K562 (cell line): ENCODE results near the gene HAO2. TPM values are rescaled to one million over a fixed set of nuclear protein-coding genes. Genes with fewer than 3 reads are reported as not detected.

Source experiments
- ATAC-seq: fragments of 200-7000 bp; cut with Tn5 transposase; 3 replicates; pipeline ENCODE4 v1.9.1; 2020; ENCODE audit warnings: moderate library complexity
- BruUV-seq: library from RNA; stranded (reverse); fragments of 400-500 nt; replicated peaks from 2 replicates; lab custom pipeline; 2021; lab: Mats Ljungman, UMichigan
- CTCF ChIA-PET: fragments of 300-600 bp; formaldehyde crosslinking; extraction: SDS; loops from one replicate; lab custom pipeline; 2021; ENCODE audit warnings: low intra/inter-chr PET ratio; lab: Yijun Ruan, JAX
- POLR2A ChIA-PET: fragments of 300-600, 350-650 bp; sonication (Branson Sonifier 250); formaldehyde crosslinking; extraction: SDS; loops from one replicate; lab custom pipeline; 2021; ENCODE audit warnings: antibody characterized with exemption, inconsistent platforms; lab: Yijun Ruan, JAX
- DNase-seq, 4 experiments: peaks; one replicate each; pipeline versions ENCODE4 v3.0.0 to v3.0.0-alpha.2; 2011 to 2018; ENCODE audit warnings: low spot score in 3 of 4, mixed read lengths in 3 of 4; ENCODE audit errors: extremely low read depth in 1 of 4
- FAIRE-seq: peaks from 2 replicates; lab custom pipeline; 2011; peaks lifted over from hg19 to GRCh38; lab: Jason Lieb, UNC
- H2AFZ ChIP-seq: 2 replicates; pipeline ENCODE4 v1.6.0; 2011; ENCODE audit warnings: low read depth, low read length, control low read depth, inconsistent platforms
- H3K27ac ChIP-seq: fragments of 200-600 bp; 3 replicates; pipeline ENCODE4 v1.8.0; 2011; ENCODE audit warnings: low read depth, mild to moderate bottlenecking, control low read depth, inconsistent platforms, low read length, moderate library complexity, mixed read lengths; ENCODE audit errors: extremely low read depth
- H3K27me3 ChIP-seq, 2 experiments: fragments of 300-600 bp in 1 of 2; 2 replicates in 1 of 2; 3 replicates in 1 of 2; pipeline versions ENCODE4 v1.6.0 to v1.8.0; 2011; ENCODE audit warnings: inconsistent platforms in 2 of 2, low read length in 2 of 2, mild to moderate bottlenecking in 1 of 2, mixed read lengths in 1 of 2, moderate library complexity in 1 of 2; ENCODE audit not compliant: control insufficient read depth in 2 of 2, insufficient read depth in 2 of 2
- H3K36me3 ChIP-seq: fragments of 300-600 bp; 3 replicates; pipeline ENCODE4 v1.8.0; 2011; ENCODE audit warnings: mild to moderate bottlenecking, low read length, inconsistent platforms; ENCODE audit not compliant: control insufficient read depth, insufficient read depth
- H3K4me1 ChIP-seq, 2 experiments: fragments of 200-600 bp in 1 of 2; replicated peaks in 1 of 2; 2 replicates in 1 of 2; 3 replicates in 1 of 2; pipeline versions ENCODE4 v1.5.1 to v1.8.0; 2011; ENCODE audit warnings: inconsistent platforms in 2 of 2, low read length in 2 of 2, mild to moderate bottlenecking in 1 of 2, mixed read lengths in 1 of 2, moderate library complexity in 1 of 2; ENCODE audit not compliant: control insufficient read depth in 2 of 2, insufficient read depth in 2 of 2
- H3K4me2 ChIP-seq: 2 replicates; pipeline ENCODE4 v1.6.1; 2011; ENCODE audit warnings: low read length, control low read depth, inconsistent platforms, mixed read lengths; ENCODE audit not compliant: insufficient read depth
- H3K4me3 ChIP-seq: fragments of 200-600 bp; sonication (generic), shearing (Covaris generic); 2 replicates; pipeline ENCODE4 v1.5.1; 2016; ENCODE audit warnings: control low read depth, inconsistent platforms
- H3K79me2 ChIP-seq: fragments of 200-600 bp; 3 replicates; pipeline ENCODE4 v1.8.0; 2011; ENCODE audit warnings: low read length, inconsistent platforms; ENCODE audit not compliant: control insufficient read depth, insufficient read depth
- H3K9ac ChIP-seq, 2 experiments: 2 replicates each; pipeline versions ENCODE4 v1.6.0 to v1.6.1; 2011; ENCODE audit warnings: low read depth in 2 of 2, low read length in 2 of 2, control low read depth in 1 of 2, inconsistent platforms in 1 of 2, mild to moderate bottlenecking in 1 of 2, mixed read lengths in 1 of 2; ENCODE audit not compliant: insufficient read depth in 1 of 2
- H3K9me1 ChIP-seq: one replicate; pipeline ENCODE4 v1.6.0; 2011; ENCODE audit warnings: inconsistent platforms, mild to moderate bottlenecking, low read length, moderate library complexity; ENCODE audit not compliant: control insufficient read depth, insufficient read depth
- H3K9me3 ChIP-seq: replicated peaks from 2 replicates; pipeline ENCODE4 v1.5.1; 2011; ENCODE audit warnings: low read depth, low read length, inconsistent platforms; ENCODE audit not compliant: control insufficient read depth, insufficient read depth
- H4K20me1 ChIP-seq: replicated peaks from 2 replicates; pipeline ENCODE4 v1.6.1; 2011; ENCODE audit warnings: low read length, inconsistent platforms, mixed read lengths; ENCODE audit not compliant: control insufficient read depth, insufficient read depth
- GTF2E2 ChIP-seq: fragments of 200-800 bp; sonication (Bioruptor generic); IDR thresholded peaks from 2 replicates; pipeline ENCODE4 v1.6.1; 2016; ENCODE audit warnings: missing genetic modification characterization, missing compliant biosample characterization
- HNRNPL ChIP-seq: fragments of 200-400 bp; formaldehyde crosslinking; IDR thresholded peaks from 2 replicates; pipeline ENCODE4 v1.6.1; 2017; ENCODE audit warnings: low read depth, mild to moderate bottlenecking, low read length
- MEIS2 ChIP-seq: fragments of 450-650 bp; IDR thresholded peaks from 2 replicates; pipeline ENCODE4 v1.6.1; 2014; ENCODE audit warnings: mild to moderate bottlenecking; ENCODE audit not compliant: partially characterized antibody
- SAFB2 ChIP-seq: fragments of 200-400 bp; formaldehyde crosslinking; IDR thresholded peaks from 2 replicates; pipeline ENCODE4 v1.6.1; 2018; ENCODE audit warnings: borderline replicate concordance, low read length, low read depth, moderate library complexity; ENCODE audit not compliant: severe bottlenecking
- SMARCA4 ChIP-seq: fragments of 450-650 bp; IDR thresholded peaks from 2 replicates; pipeline ENCODE4 v1.6.1; 2016
- SRSF9 ChIP-seq: fragments of 200-400 bp; formaldehyde crosslinking; IDR thresholded peaks from 2 replicates; pipeline ENCODE4 v1.6.1; 2017; ENCODE audit warnings: low read depth, low read length, borderline replicate concordance
- ZBTB49 ChIP-seq: sonication (generic); formaldehyde crosslinking; IDR thresholded peaks from 2 replicates; pipeline ENCODE4 v1.8.0; 2022; ENCODE audit warnings: missing genetic modification reagents, mild to moderate bottlenecking, borderline replicate concordance
- ZC3H11A ChIP-seq: IDR thresholded peaks from 2 replicates; pipeline ENCODE4 v1.6.1; 2012; ENCODE audit warnings: low read depth, low read length, improper control_type of control experiment
- ZHX1 ChIP-seq: fragments of 150-350 bp; conservative IDR thresholded peaks from 2 replicates; pipeline ENCODE4 v1.6.1; 2014; ENCODE audit warnings: low read length
- ZNF124 ChIP-seq: sonication (generic); formaldehyde crosslinking; IDR thresholded peaks from 2 replicates; pipeline ENCODE4 v1.8.1; 2022; ENCODE audit warnings: missing genetic modification reagents
- ZNF212 ChIP-seq: fragments of 450-650 bp; formaldehyde crosslinking; IDR thresholded peaks from 2 replicates; pipeline ENCODE4 v1.4.0; 2020; ENCODE audit warnings: mild to moderate bottlenecking
- WGBS: fragments of 100-300 bp; shearing (Covaris generic); methylation state at CpG from one replicate; pipeline ENCODE4 v1.1.6; 2016; ENCODE audit warnings: low coverage, mixed read lengths; ENCODE audit not compliant: insufficient coverage; ENCODE audit errors: missing lambda C conversion rate; 5-methylcytosine and 5-hydroxymethylcytosine counted together
- in situ Hi-C: fragments of 300-500 bp; cut with MboI; formaldehyde crosslinking; loops from 4 replicates; pipeline ENCODE4 v1.15.0; 2018; ENCODE audit warnings: inconsistent platforms, mixed read lengths
- intact Hi-C: fragments of 100-400 bp; cut with micrococcal nuclease; formaldehyde crosslinking; loops from 2 replicates; pipeline ENCODE4 v1.14.2; 2022
- polyA plus RNA-seq, 8 experiments: library from polyadenylated mRNA; depleted of rRNA in 4 of 8; stranded (reverse) in 5 of 8; unstranded in 3 of 8; fragments of >200 nt; fragmentation: Nextera tagmentation in 2 of 8; fragmentation: Illumina TruSeq in 1 of 8; extraction: Ambion mirVana in 2 of 8; extraction: Trizol in 1 of 8; gene quantifications; 2 replicates each; pipeline versions ENCODE4 v1.2.1 to v1.2.3, GENCODE V29; 2011 to 2014; ENCODE audit warnings: inconsistent platforms in 1 of 8, missing spikeins in 1 of 8
- total RNA-seq, 7 experiments: library from RNA; depleted of rRNA in 6 of 7; stranded (reverse); fragments of >200 nt in 6 of 7; fragmentation: Illumina TruSeq in 2 of 7; extraction: Trizol in 2 of 7; gene quantifications; 2 replicates each; pipeline versions ENCODE4 v1.2.1 to v1.2.3, GENCODE V29; 2011 to 2021; ENCODE audit warnings: low replicate concordance in 1 of 7

HAO2 gene
- total and polyA plus RNA-seq, 9 of the 15 experiments (the other 6 are each of a cell fraction or from before 2014, with no cell fraction given) = not detected

- no peaks in the 10 kb centered on the region for H3K9me1 ChIP-seq
- H3K4me2 ChIP-seq = no peak overlapping the region
- no peaks in the 10 kb centered on the region for H3K79me2 ChIP-seq
- H3K4me3 ChIP-seq = no peak overlapping the region
- H3K27me3 ChIP-seq = 0 out of 5 replicates have a peak, but pooled peaks cover 0 to 2% of the 10 kb centered on the region in 2 experiments
- no TSS peak for BruUV-seq
- H3K9ac ChIP-seq = no peak overlapping the region
- ChIA-PET CTCF (no interaction called here), POLR2A (no interaction called here)
- under 1% methylated on average over 8 of the region's 8 CpGs for WGBS
- FAIRE-seq = no peak
- ATAC-seq = no peak
- H3K36me3 ChIP-seq = no peaks in the 10 kb centered on the region
- in situ Hi-C loops = no loop called here
- H3K27ac ChIP-seq = no peak overlapping the region
- intact Hi-C loops = loop anchor here (5.0 kb wide), 1 partner anchor 36 kb away; no protein-coding TSS in a partner anchor
- no peak for DNase-seq
- no peak for TF ChIP-seq SRSF9
- TF ChIP-seq SAFB2 = no peak
- TF ChIP-seq ZC3H11A = no peak
- TF ChIP-seq SMARCA4 = no peak
- no peak for TF ChIP-seq ZNF212 (CRISPR knock-in tag)
- TF ChIP-seq MEIS2 = no peak
- no peak for TF ChIP-seq ZBTB49 (CRISPR knock-in tag)
- TF ChIP-seq ZHX1 = no peak
- TF ChIP-seq GTF2E2 (tag) = no peak
- no peak for TF ChIP-seq HNRNPL
- TF ChIP-seq ZNF124 = no peak
- H3K4me1 ChIP-seq = no peaks in the 10 kb centered on the region
- no peak overlapping the region for H2AFZ ChIP-seq
- H4K20me1 ChIP-seq = no peaks in the 10 kb centered on the region
- no peaks in the 10 kb centered on the region for H3K9me3 ChIP-seq
Observed at GRCh38 chr1:119440721-119441307, 72.2 kb downstream of the HAO2 start.
